BLaER1 treated with 17β-estradiol and CSF1 and Interleukin-3, amounts not matched to agents 10 nM and 100 nM (cell line): Measurements from ENCODE around the gene PRDM9.
"Not testable (repeated sequence)": the region's sequence is repeated elsewhere in the genome, so short reads cannot be mapped to it uniquely, and the experiment has no call there.

ENCODE experiments used
- H3K27ac ChIP-seq, 11 experiments: shearing (Covaris generic); formaldehyde crosslinking; 2 replicates each; pipeline ENCODE4 v1.8.1; 2022
- H3K27me3 ChIP-seq, 11 experiments: shearing (Covaris generic); formaldehyde crosslinking; 2 replicates each; pipeline ENCODE4 v1.8.1; 2022
- H3K36me3 ChIP-seq, 11 experiments: shearing (Covaris generic); formaldehyde crosslinking; 2 replicates each; pipeline ENCODE4 v1.8.1; 2022
- H3K4me1 ChIP-seq, 10 experiments: shearing (Covaris generic); formaldehyde crosslinking; 2 replicates each; pipeline ENCODE4 v1.8.1; 2022
- H3K4me2 ChIP-seq, 11 experiments: shearing (Covaris generic); formaldehyde crosslinking; 2 replicates each; pipeline ENCODE4 v1.8.1; 2022
- H3K4me3 ChIP-seq, 10 experiments: shearing (Covaris generic); formaldehyde crosslinking; 2 replicates each; pipeline ENCODE4 v1.8.1; 2022
- H3K9ac ChIP-seq, 11 experiments: shearing (Covaris generic); formaldehyde crosslinking; 2 replicates each; pipeline ENCODE4 v1.8.1; 2022
- H3K9me3 ChIP-seq, 11 experiments: shearing (Covaris generic); formaldehyde crosslinking; replicated peaks in 1 of 11; 2 replicates each; pipeline ENCODE4 v1.8.1; 2022
- H4K20me1 ChIP-seq, 11 experiments: shearing (Covaris generic); formaldehyde crosslinking; 2 replicates each; pipeline ENCODE4 v1.8.1; 2022
- Cebpa-rat ChIP-seq, 11 experiments: shearing (Covaris generic); IDR thresholded peaks; 2 replicates each; pipeline ENCODE4 v1.8.1; 2022

Gene PRDM9

GRCh38 chr5:23483090-23483489, 24.3 kb upstream of the PRDM9 start:
- no peak overlapping the region for H3K4me2 ChIP-seq
- TF ChIP-seq Cebpa-rat (IDR thresholded peaks at IDR 0.05): no peak
- H3K9me3 ChIP-seq: no peaks in the 10 kb centered on the region
- H3K4me1 ChIP-seq: no peaks in the 10 kb centered on the region
- H3K4me3 ChIP-seq: no peak overlapping the region
- no peaks in the 10 kb centered on the region for H4K20me1 ChIP-seq
- no peak overlapping the region for H3K9ac ChIP-seq
- H3K27ac ChIP-seq: no peak overlapping the region
- H3K27me3 ChIP-seq: no peaks in the 10 kb centered on the region
- no peaks in the 10 kb centered on the region for H3K36me3 ChIP-seq

- Histone ChIP-seq H3K9me3 (no peaks in the 10 kb centered on the region), H4K20me1 (no peaks in the 10 kb centered on the region), H3K27me3 (no peaks in the 10 kb centered on the region), H3K4me2 (no peak overlapping the region), H3K9ac (no peak overlapping the region), H3K4me1 (no peaks in the 10 kb centered on the region), H3K36me3 (no peaks in the 10 kb centered on the region), H3K4me3 (no peak overlapping the region), H3K27ac (no peak overlapping the region)
- no peak for TF ChIP-seq Cebpa-rat (IDR thresholded peaks at IDR 0.05)
These were observed 23.3 kb upstream of the PRDM9 start for GRCh38 chr5:23484096-23484495.

GRCh38 chr5:23486227-23486626, 21.2 kb upstream of the PRDM9 start:
- not testable (repeated sequence) for H3K36me3 ChIP-seq, H3K4me3 ChIP-seq, H3K9me3 ChIP-seq, H3K27ac ChIP-seq, H3K4me1 ChIP-seq, H3K4me2 ChIP-seq, H3K9ac ChIP-seq, H4K20me1 ChIP-seq, H3K27me3 ChIP-seq

GRCh38 chr5:23490993-23491392, 16.4 kb upstream of the PRDM9 start:
- no peak overlapping the region for H3K4me2 ChIP-seq
- H3K4me1 ChIP-seq: no peaks in the 10 kb centered on the region
- H3K27ac ChIP-seq: no peak overlapping the region
- H3K4me3 ChIP-seq: no peak overlapping the region
- H3K9ac ChIP-seq: no peak overlapping the region
- no peaks in the 10 kb centered on the region for H3K27me3 ChIP-seq
- H3K9me3 ChIP-seq: no peaks in the 10 kb centered on the region
- TF ChIP-seq Cebpa-rat (IDR thresholded peaks at IDR 0.05): no peak
- H4K20me1 ChIP-seq: no peaks in the 10 kb centered on the region
- H3K36me3 ChIP-seq: no peaks in the 10 kb centered on the region

- no peaks in the 10 kb centered on the region for H3K4me1 ChIP-seq
- H3K36me3 ChIP-seq: no peaks in the 10 kb centered on the region
- no peak overlapping the region for H3K4me2 ChIP-seq
- H3K27me3 ChIP-seq: no peaks in the 10 kb centered on the region
- H3K4me3 ChIP-seq: no peak overlapping the region
- no peaks in the 10 kb centered on the region for H4K20me1 ChIP-seq
- no peak for TF ChIP-seq Cebpa-rat (IDR thresholded peaks at IDR 0.05)
- no peak overlapping the region for H3K27ac ChIP-seq
- no peak overlapping the region for H3K9ac ChIP-seq
- H3K9me3 ChIP-seq: no peaks in the 10 kb centered on the region
These were observed 12.9 kb upstream of the PRDM9 start for GRCh38 chr5:23494558-23494957.

- no peaks in the 10 kb centered on the region; a peak in 1 of 22 replicates for H3K9me3 ChIP-seq
- TF ChIP-seq Cebpa-rat (IDR thresholded peaks at IDR 0.05): no peak
- H3K4me3 ChIP-seq: no peak overlapping the region
- H3K27ac ChIP-seq: no peak overlapping the region
- no peaks in the 10 kb centered on the region for H3K27me3 ChIP-seq
- no peak overlapping the region for H3K4me2 ChIP-seq
- H3K4me1 ChIP-seq: no peaks in the 10 kb centered on the region
- H3K9ac ChIP-seq: no peak overlapping the region
- H3K36me3 ChIP-seq: no peaks in the 10 kb centered on the region
- no peaks in the 10 kb centered on the region for H4K20me1 ChIP-seq
These were observed 10.8 kb upstream of the PRDM9 start for GRCh38 chr5:23496576-23496975.

GRCh38 chr5:23506329-23507236, 826 bp upstream of the PRDM9 start:
- no peaks in the 10 kb centered on the region for H3K27me3 ChIP-seq
- H3K4me3 ChIP-seq: no peak overlapping the region
- H4K20me1 ChIP-seq: no peaks in the 10 kb centered on the region
- H3K4me2 ChIP-seq: no peak overlapping the region
- H3K9ac ChIP-seq: no peak overlapping the region
- H3K27ac ChIP-seq: no peak overlapping the region
- TF ChIP-seq Cebpa-rat (IDR thresholded peaks at IDR 0.05): no peak
- no peaks in the 10 kb centered on the region for H3K36me3 ChIP-seq
- H3K4me1 ChIP-seq: no peaks in the 10 kb centered on the region
- peaks cover 5 to 23% (median 14%) of the 10 kb centered on the region in 11 experiments; a peak in 17 of 22 replicates for H3K9me3 ChIP-seq

GRCh38 chr5:23510434-23510833, 3.0 kb downstream of the PRDM9 start:
- not testable (repeated sequence) for H4K20me1 ChIP-seq, H3K4me3 ChIP-seq, H3K4me1 ChIP-seq, H3K36me3 ChIP-seq, H3K27me3 ChIP-seq, H3K27ac ChIP-seq, H3K9ac ChIP-seq, H3K4me2 ChIP-seq
- H3K9me3 ChIP-seq: peaks cover 5 to 23% (median 14%) of the 10 kb centered on the region in 11 experiments; a peak in 17 of 22 replicates

GRCh38 chr5:23522553-23522952, 15.1 kb downstream of the PRDM9 start:
- H3K9ac ChIP-seq: no peak overlapping the region
- H3K36me3 ChIP-seq: no peaks in the 10 kb centered on the region
- no peak overlapping the region for H3K27ac ChIP-seq
- no peaks in the 10 kb centered on the region for H3K27me3 ChIP-seq
- TF ChIP-seq Cebpa-rat (IDR thresholded peaks at IDR 0.05): no peak
- H4K20me1 ChIP-seq: no peaks in the 10 kb centered on the region
- no peak overlapping the region for H3K4me3 ChIP-seq
- H3K9me3 ChIP-seq: peaks cover 0 to 4% (median 3%) of the 10 kb centered on the region in 11 experiments; a peak in 5 of 22 replicates
- no peak overlapping the region for H3K4me2 ChIP-seq
- H3K4me1 ChIP-seq: no peaks in the 10 kb centered on the region

- H3K4me1 ChIP-seq: no peaks in the 10 kb centered on the region
- TF ChIP-seq Cebpa-rat (IDR thresholded peaks at IDR 0.05): no peak
- H3K4me2 ChIP-seq: no peak overlapping the region
- no peak overlapping the region for H3K9ac ChIP-seq
- no peaks in the 10 kb centered on the region for H4K20me1 ChIP-seq
- no peak overlapping the region for H3K4me3 ChIP-seq
- no peaks in the 10 kb centered on the region for H3K36me3 ChIP-seq
- H3K27ac ChIP-seq: no peak overlapping the region
- peaks cover 0 to 8% (median 6%) of the 10 kb centered on the region in 11 experiments; a peak in 5 of 22 replicates for H3K9me3 ChIP-seq
- no peaks in the 10 kb centered on the region for H3K27me3 ChIP-seq
These were observed 15.6 kb downstream of the PRDM9 start for GRCh38 chr5:23523031-23523430.
